ENCODE measurements around the gene KLHL18. TPM values are rescaled to one million over a fixed set of nuclear protein-coding genes. Genes with fewer than 3 reads are reported as not detected.
"Not testable (repeated sequence)": the region's sequence is repeated elsewhere in the genome, so short reads cannot be mapped to it uniquely, and the experiment has no call there.

Gene KLHL18
- total and polyA plus RNA-seq, 2 experiments from 2014 or later: 19.4 to 37.0 TPM

DNA sequence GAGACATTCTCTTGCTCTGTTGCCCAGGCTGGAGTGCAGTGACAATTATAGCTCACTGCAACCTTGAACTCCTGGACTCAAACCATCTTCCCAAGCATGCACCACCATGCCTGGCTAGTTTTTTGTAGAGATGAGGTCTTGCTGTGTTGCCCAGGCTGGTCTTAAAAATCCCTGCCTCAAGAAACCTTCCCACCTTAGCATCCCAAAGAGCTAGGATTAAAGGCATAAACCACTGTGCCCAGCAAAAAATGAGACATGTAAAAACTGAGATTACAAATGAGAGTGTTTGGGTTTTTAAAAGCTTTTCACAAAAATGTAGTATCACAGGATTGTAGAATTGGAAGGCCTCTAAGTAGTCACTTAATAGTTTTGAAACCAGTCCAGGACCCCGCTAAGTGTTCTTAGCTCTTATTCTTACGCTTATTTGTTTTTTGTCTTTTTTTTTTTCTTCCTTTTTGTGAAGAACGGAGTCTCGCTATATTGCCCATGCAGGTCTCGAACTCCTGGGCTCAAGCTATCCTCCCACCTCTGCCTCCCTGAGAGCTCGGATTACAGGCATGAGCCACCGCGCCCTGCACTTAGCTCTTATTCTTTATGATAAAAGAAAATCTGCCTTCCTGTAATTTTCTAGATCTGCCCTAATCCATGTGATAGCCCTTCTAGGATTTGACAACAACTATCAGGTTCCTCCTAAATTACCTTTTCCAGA lies 31.5 kb downstream of the KLHL18 start:
- Histone ChIP-seq H3K9me3 (ENCODE audit: low read depth) (no peaks in the 10 kb centered on the region), H3K4me2 (ENCODE audit: unreplicated experiment) (no peak overlapping the region), H4K20me1 (ENCODE audit: insufficient read depth) (no peaks in the 10 kb centered on the region), H3K27me3 (replicated peaks; ENCODE audit: insufficient read depth) (no peaks in the 10 kb centered on the region), H3K4me3 (no peak overlapping the region), H3K9ac (no peak overlapping the region), H3F3A (ENCODE audit: insufficient read depth) (peaks cover 14% of the 10 kb centered on the region; the same call in 1 of the 2 replicates), H3K79me2 (ENCODE audit: insufficient read depth) (peaks cover 46% of the 10 kb centered on the region), H3K9me2 (ENCODE audit: insufficient read depth) (no peaks in the 10 kb centered on the region), H2AFZ (no peak overlapping the region), H3K4me1 (ENCODE audit: insufficient read depth) (0 out of 2 replicates have a peak, but pooled peaks cover 4% of the 10 kb centered on the region), H3K27ac (no peak overlapping the region), H3K36me3 (ENCODE audit: low read depth) (no peaks in the 10 kb centered on the region)
- in situ Hi-C loops (cut with MboI): no loop called here
- DNase-seq: no peak
- 96 to 97% methylated on average over 8 of the region's 8 CpGs for WGBS, 2 experiments (ENCODE audit: low coverage in 1 of 2, low lambda C conversion rate in 2 of 2, missing lambda C conversion rate in 2 of 2)
- no peak for TF ChIP-seq EZH2phosphoT487 (IDR thresholded peaks at IDR 0.05; ENCODE audit: insufficient read depth, low read depth)
- no peak for TF ChIP-seq EZH2 (IDR thresholded peaks at IDR 0.05; ENCODE audit: insufficient read depth, poor library complexity, severe bottlenecking)

DNA sequence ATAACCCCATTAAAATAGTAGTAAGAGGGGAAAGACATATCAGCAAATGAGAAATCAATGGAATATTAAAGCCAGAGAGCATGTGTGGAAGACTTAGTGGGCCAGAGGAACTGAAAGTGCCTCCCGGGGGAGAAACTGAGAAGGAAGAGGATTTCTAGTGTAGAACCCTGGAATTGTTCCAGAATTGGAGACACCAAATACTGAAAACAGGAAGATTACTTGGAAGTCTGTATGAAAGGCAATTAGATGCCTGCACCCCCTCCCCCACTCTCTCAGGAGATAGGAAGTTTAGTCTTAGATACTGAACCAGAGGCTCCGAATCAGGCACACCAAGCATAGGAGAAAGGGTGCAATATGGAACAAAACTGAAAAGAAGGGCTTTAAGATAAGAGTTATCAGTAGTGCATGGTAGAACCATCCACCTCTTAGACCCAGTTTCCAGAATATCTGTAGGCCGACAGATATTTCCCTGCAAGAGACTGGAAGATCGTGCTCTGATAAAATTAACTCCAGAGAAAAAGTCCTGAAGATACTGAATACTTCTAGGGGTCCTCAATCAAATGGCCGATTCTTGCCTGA lies 32.4 kb downstream of the KLHL18 start:
- in situ Hi-C loops (cut with MboI): no loop called here
- WGBS, 2 experiments (ENCODE audit: low coverage in 1 of 2, low lambda C conversion rate in 2 of 2, missing lambda C conversion rate in 2 of 2): 80 to 84% methylated on average over 5 of the region's 5 CpGs

DNA sequence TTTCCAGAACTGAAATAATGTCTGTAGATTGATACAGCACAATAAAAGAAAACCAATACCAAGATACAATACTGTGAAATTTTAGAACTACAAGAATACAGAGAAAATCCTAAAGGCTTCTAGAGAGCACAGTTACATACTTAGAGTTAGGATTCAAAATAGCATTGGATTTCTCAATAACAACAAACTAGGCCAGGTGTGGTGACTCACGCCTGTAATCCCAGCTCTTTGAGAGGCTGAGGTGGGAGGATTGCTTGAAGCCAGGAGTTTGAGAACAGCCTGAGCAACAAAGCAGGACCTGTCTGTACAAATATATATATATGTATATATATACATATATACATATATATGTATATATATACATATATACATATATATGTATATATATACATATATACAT lies 33.4 kb downstream of the KLHL18 start:
- 89 to 95% methylated on average over 1 of the region's 1 CpG for WGBS, 2 experiments (ENCODE audit: low coverage in 1 of 2, low lambda C conversion rate in 2 of 2, missing lambda C conversion rate in 2 of 2)

More for the DNA sequence above, 32.4 kb downstream of the KLHL18 start:
- no peaks in the 10 kb centered on the region for H4K20me1 ChIP-seq (ENCODE audit: insufficient read depth)
- H3K79me2 ChIP-seq (ENCODE audit: insufficient read depth): peaks cover 43% of the 10 kb centered on the region
- no peaks in the 10 kb centered on the region for H3K9me3 ChIP-seq (ENCODE audit: low read depth)
- H3K27ac ChIP-seq: no peak overlapping the region
- peaks cover 14% of the 10 kb centered on the region; the same call in 1 of the 2 replicates for H3F3A ChIP-seq (ENCODE audit: insufficient read depth)
- no peak overlapping the region for H3K4me3 ChIP-seq
- H2AFZ ChIP-seq: no peak overlapping the region
- peak; percentile 5 for DNase-seq
- no peak overlapping the region for H3K4me2 ChIP-seq (ENCODE audit: unreplicated experiment)
- H3K4me1 ChIP-seq (ENCODE audit: insufficient read depth): 0 out of 2 replicates have a peak, but pooled peaks cover 4% of the 10 kb centered on the region
- H3K27me3 ChIP-seq (replicated peaks; ENCODE audit: insufficient read depth): no peaks in the 10 kb centered on the region
- TF ChIP-seq EZH2 (IDR thresholded peaks at IDR 0.05; ENCODE audit: insufficient read depth, poor library complexity, severe bottlenecking) (no peak), EZH2phosphoT487 (IDR thresholded peaks at IDR 0.05; ENCODE audit: insufficient read depth, low read depth) (no peak)
- H3K36me3 ChIP-seq (ENCODE audit: low read depth): no peaks in the 10 kb centered on the region
- no peak overlapping the region for H3K9ac ChIP-seq
- no peaks in the 10 kb centered on the region for H3K9me2 ChIP-seq (ENCODE audit: insufficient read depth)

DNA sequence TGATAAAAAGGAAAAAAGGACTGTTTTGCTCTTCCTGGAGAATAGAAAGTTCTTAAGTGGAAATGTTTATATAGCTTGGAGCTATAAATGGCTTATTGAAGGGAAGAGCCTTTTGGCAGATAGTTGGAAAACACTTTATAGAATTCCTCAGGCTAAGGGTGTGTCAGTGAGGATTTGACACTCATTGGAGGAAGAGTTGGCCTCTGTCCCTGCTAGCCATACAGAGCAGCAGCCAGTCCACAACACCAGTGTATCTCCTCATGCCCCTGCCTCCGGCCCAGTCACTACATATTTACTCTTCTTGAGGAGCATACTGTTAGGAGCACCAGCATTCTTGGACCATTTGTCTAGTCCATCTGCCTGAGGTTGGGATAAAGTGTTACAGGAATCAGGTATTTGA lies 36.2 kb downstream of the KLHL18 start:
- Histone ChIP-seq H3K9me3 (ENCODE audit: low read depth) (no peaks in the 10 kb centered on the region), H3K4me2 (ENCODE audit: unreplicated experiment) (no peak overlapping the region), H2AFZ (no peak overlapping the region), H3K4me1 (ENCODE audit: insufficient read depth) (peaks cover 11% of the 10 kb centered on the region), H3K36me3 (ENCODE audit: low read depth) (0 out of 2 replicates have a peak, but pooled peaks cover 3% of the 10 kb centered on the region), H3K9ac (no peak overlapping the region), H3F3A (ENCODE audit: insufficient read depth) (peaks cover 18% of the 10 kb centered on the region), H3K4me3 (no peak overlapping the region), H3K79me2 (ENCODE audit: insufficient read depth) (peaks cover 18% of the 10 kb centered on the region; the same call in 1 of the 2 replicates), H4K20me1 (ENCODE audit: insufficient read depth) (no peaks in the 10 kb centered on the region), H3K9me2 (ENCODE audit: insufficient read depth) (no peaks in the 10 kb centered on the region), H3K27ac (no peak overlapping the region), H3K27me3 (replicated peaks; ENCODE audit: insufficient read depth) (no peaks in the 10 kb centered on the region)
- peak; percentile 7 for DNase-seq
- TF ChIP-seq EZH2 (IDR thresholded peaks at IDR 0.05; ENCODE audit: insufficient read depth, poor library complexity, severe bottlenecking) (no peak), EZH2phosphoT487 (IDR thresholded peaks at IDR 0.05; ENCODE audit: insufficient read depth, low read depth) (no peak)
- WGBS, 2 experiments (ENCODE audit: low coverage in 1 of 2, low lambda C conversion rate in 2 of 2, missing lambda C conversion rate in 2 of 2): 93 to 100% methylated on average over 1 of the region's 1 CpG
- in situ Hi-C loops (cut with MboI): no loop called here

More for the DNA sequence above, 33.4 kb downstream of the KLHL18 start:
- H3K4me3 ChIP-seq; H3K9me2 ChIP-seq (ENCODE audit: insufficient read depth); H3K36me3 ChIP-seq (ENCODE audit: low read depth); H3K27me3 ChIP-seq (replicated peaks; ENCODE audit: insufficient read depth); H3K9me3 ChIP-seq (ENCODE audit: low read depth); H3K9ac ChIP-seq; H3K4me1 ChIP-seq (ENCODE audit: insufficient read depth); in situ Hi-C loops (cut with MboI); H3K27ac ChIP-seq; H2AFZ ChIP-seq; H4K20me1 ChIP-seq (ENCODE audit: insufficient read depth); H3K4me2 ChIP-seq (ENCODE audit: unreplicated experiment): not testable (repeated sequence)
- Histone ChIP-seq H3K79me2 (ENCODE audit: insufficient read depth) (peaks cover 34% of the 10 kb centered on the region; the same call in 1 of the 2 replicates), H3F3A (ENCODE audit: insufficient read depth) (peaks cover 14% of the 10 kb centered on the region; the same call in 1 of the 2 replicates)
- DNase-seq: peak; percentile 11
